Liver (tissue), 9 donors: Measurements from ENCODE around the gene LRRTM3. TPM values are rescaled to one million over a fixed set of nuclear protein-coding genes. Genes with fewer than 3 reads are reported as not detected.

Experiments
- DNase-seq: peaks from one replicate; pipeline ENCODE4 v3.0.0-alpha.2; 2017; ENCODE audit warnings: low spot score
- H3K27ac ChIP-seq, 2 donors: one replicate each; pipeline ENCODE4 v1.7.0; 2013; ENCODE audit warnings: inconsistent platforms in 2 of 2, low read length in 2 of 2, control low read depth in 1 of 2, low read depth in 1 of 2, mild to moderate bottlenecking in 1 of 2
- H3K27me3 ChIP-seq, 4 donors: one replicate each; pipeline versions ENCODE4 v1.6.1 to v1.7.0; 2013; ENCODE audit warnings: low read length in 3 of 4, inconsistent platforms in 1 of 4, mild to moderate bottlenecking in 1 of 4, moderate library complexity in 1 of 4; ENCODE audit not compliant: control insufficient read depth in 4 of 4, insufficient read depth in 4 of 4
- H3K36me3 ChIP-seq, 4 donors: one replicate each; pipeline versions ENCODE4 v1.6.1 to v1.7.0; 2013; ENCODE audit warnings: low read length in 3 of 4, mild to moderate bottlenecking in 3 of 4, low read depth in 1 of 4, moderate library complexity in 1 of 4; ENCODE audit not compliant: control insufficient read depth in 4 of 4, insufficient read depth in 3 of 4
- H3K4me1 ChIP-seq, 4 donors: one replicate each; pipeline versions ENCODE4 v1.6.1 to v1.7.0; 2013; ENCODE audit warnings: low read length in 3 of 4, mild to moderate bottlenecking in 3 of 4, moderate library complexity in 1 of 4; ENCODE audit not compliant: control insufficient read depth in 4 of 4, insufficient read depth in 4 of 4
- H3K4me3 ChIP-seq, 3 donors: one replicate each; pipeline versions ENCODE4 v1.6.1 to v1.7.0; 2013; ENCODE audit warnings: low read length in 3 of 3, control low read depth in 1 of 3, low read depth in 1 of 3, mild to moderate bottlenecking in 1 of 3
- H3K9ac ChIP-seq, 2 donors: one replicate each; pipeline ENCODE4 v1.7.0; 2013; ENCODE audit warnings: low read length in 2 of 2, mild to moderate bottlenecking in 2 of 2, moderate library complexity in 2 of 2, control low read depth in 1 of 2, low read depth in 1 of 2
- H3K9me3 ChIP-seq, 4 donors: one replicate each; pipeline versions ENCODE4 v1.6.1 to v1.7.0; 2013; ENCODE audit warnings: low read length in 3 of 4; ENCODE audit not compliant: control insufficient read depth in 4 of 4
- CTCF ChIP-seq: fragments of 150-350 bp; IDR thresholded peaks from 2 replicates; pipeline ENCODE4 v1.5.1; 2017; ENCODE audit warnings: improper control_type of control experiment, low read depth, low read length; ENCODE audit not compliant: missing input control
- EGR1 ChIP-seq, 2 donors: IDR thresholded peaks; 2 replicates each; pipeline ENCODE4 v1.6.1; 2016 to 2018; ENCODE audit warnings: antibody characterized with exemption in 2 of 2, low read depth in 2 of 2
- FOXA1 ChIP-seq: IDR thresholded peaks from 2 replicates; pipeline ENCODE4 v1.6.1; 2016; ENCODE audit warnings: antibody characterized with exemption
- FOXA2 ChIP-seq: IDR thresholded peaks from 2 replicates; pipeline ENCODE4 v1.6.1; 2016; ENCODE audit warnings: antibody characterized with exemption
- GABPA ChIP-seq, 2 donors: IDR thresholded peaks in 1 of 2; conservative IDR thresholded peaks in 1 of 2; 2 replicates each; pipeline ENCODE4 v1.6.1; 2016; ENCODE audit warnings: antibody characterized with exemption in 2 of 2, mild to moderate bottlenecking in 1 of 2, moderate library complexity in 1 of 2
- HNF4A ChIP-seq, 2 donors: conservative IDR thresholded peaks; 2 replicates each; pipeline ENCODE4 v1.6.1; 2016; ENCODE audit warnings: antibody characterized with exemption in 2 of 2, mild to moderate bottlenecking in 2 of 2
- HNF4G ChIP-seq: IDR thresholded peaks from 2 replicates; pipeline ENCODE4 v1.6.1; 2016; ENCODE audit warnings: antibody characterized with exemption
- JUND ChIP-seq, 2 donors: IDR thresholded peaks; 2 replicates each; pipeline ENCODE4 v1.6.1; 2016; ENCODE audit warnings: antibody characterized with exemption in 2 of 2
- MAX ChIP-seq: IDR thresholded peaks from 2 replicates; pipeline ENCODE4 v1.6.1; 2016; ENCODE audit warnings: antibody characterized with exemption
- NR2F2 ChIP-seq: IDR thresholded peaks from 2 replicates; pipeline ENCODE4 v1.6.1; 2016; ENCODE audit warnings: antibody characterized with exemption
- RAD21 ChIP-seq, 2 donors: IDR thresholded peaks; 2 replicates each; pipeline ENCODE4 v1.6.1; 2016; ENCODE audit warnings: antibody characterized with exemption in 2 of 2, mild to moderate bottlenecking in 2 of 2
- RXRA ChIP-seq, 2 donors: IDR thresholded peaks; 2 replicates each; pipeline ENCODE4 v1.6.1; 2017 to 2018; ENCODE audit warnings: antibody characterized with exemption in 2 of 2, mild to moderate bottlenecking in 1 of 2
- SP1 ChIP-seq: IDR thresholded peaks from 2 replicates; pipeline ENCODE4 v1.6.1; 2018; ENCODE audit warnings: antibody characterized with exemption, mild to moderate bottlenecking
- TAF1 ChIP-seq: conservative IDR thresholded peaks from 2 replicates; pipeline ENCODE4 v1.6.1; 2016; ENCODE audit warnings: antibody characterized with exemption, mild to moderate bottlenecking
- YY1 ChIP-seq: IDR thresholded peaks from 2 replicates; pipeline ENCODE4 v1.6.1; 2016; ENCODE audit warnings: antibody characterized with exemption, mild to moderate bottlenecking
- WGBS: extraction: QIAGEN DNeasy Blood & Tissue Kit; methylation state at CpG from one replicate; pipeline ENCODE4 v1.1.7; 2013; 5-methylcytosine and 5-hydroxymethylcytosine counted together
- polyA plus RNA-seq, 2 donors: library from polyadenylated mRNA; stranded (reverse) in 1 of 2; unstranded in 1 of 2; fragments of 200-250 nt in 1 of 2; fragments of >200 nt in 1 of 2; fragmentation: Nextera tagmentation in 1 of 2; extraction: Ambion mirVana in 1 of 2; gene quantifications; one replicate each; pipeline versions ENCODE4 v1.2.1 to v1.2.3, GENCODE V29; 2013 to 2015
- total RNA-seq, 2 donors: library from RNA; depleted of rRNA; stranded (reverse); fragments of >200 nt; gene quantifications; one replicate each; pipeline ENCODE4 v1.2.3, GENCODE V29; 2014
- TF ChIP-seq, protein P1 (sequence below): IDR thresholded peaks from 2 replicates; pipeline ENCODE4 v1.6.1; 2016; ENCODE audit warnings: antibody characterized with exemption
- TF ChIP-seq, protein P2 (sequence below): IDR thresholded peaks from 2 replicates; pipeline ENCODE4 v1.6.1; 2016; ENCODE audit warnings: antibody characterized with exemption, mild to moderate bottlenecking
- TF ChIP-seq, protein P3 (sequence below): IDR thresholded peaks from 2 replicates; pipeline ENCODE4 v1.6.1; 2016; ENCODE audit warnings: antibody characterized with exemption
- donor health status: healthy.
- donor health status: healthy.
- donor health status: healthy.
- donor health status: healthy.
- donor health status: healthy.

The LRRTM3 gene
- total and polyA plus RNA-seq, 4 donors = 0.67 TPM; not detected in 3

GRCh38 chr10:66916030-66916429, 9.8 kb upstream of the LRRTM3 start:
- no peaks in the 10 kb centered on the region for H3K4me1 ChIP-seq
- WGBS = 88% methylated on average over 2 of the region's 2 CpGs
- no peaks in the 10 kb centered on the region for H3K9me3 ChIP-seq
- no peak for DNase-seq
- no peak overlapping the region for H3K27ac ChIP-seq
- no peak overlapping the region for H3K9ac ChIP-seq
- no peak overlapping the region for H3K4me3 ChIP-seq
- no peak for TF ChIP-seq FOXA1
- no peak for TF ChIP-seq MAX
- TF ChIP-seq FOXA2 = no peak
- no peak for TF ChIP-seq TAF1
- TF ChIP-seq, protein P1, sequence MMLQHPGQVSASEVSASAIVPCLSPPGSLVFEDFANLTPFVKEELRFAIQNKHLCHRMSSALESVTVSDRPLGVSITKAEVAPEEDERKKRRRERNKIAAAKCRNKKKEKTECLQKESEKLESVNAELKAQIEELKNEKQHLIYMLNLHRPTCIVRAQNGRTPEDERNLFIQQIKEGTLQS = no peak
- TF ChIP-seq HNF4A (conservative IDR thresholded peaks at IDR 0.05) = no peak
- no peaks in the 10 kb centered on the region for H3K36me3 ChIP-seq
- H3K27me3 ChIP-seq = no peaks in the 10 kb centered on the region

DNA sequence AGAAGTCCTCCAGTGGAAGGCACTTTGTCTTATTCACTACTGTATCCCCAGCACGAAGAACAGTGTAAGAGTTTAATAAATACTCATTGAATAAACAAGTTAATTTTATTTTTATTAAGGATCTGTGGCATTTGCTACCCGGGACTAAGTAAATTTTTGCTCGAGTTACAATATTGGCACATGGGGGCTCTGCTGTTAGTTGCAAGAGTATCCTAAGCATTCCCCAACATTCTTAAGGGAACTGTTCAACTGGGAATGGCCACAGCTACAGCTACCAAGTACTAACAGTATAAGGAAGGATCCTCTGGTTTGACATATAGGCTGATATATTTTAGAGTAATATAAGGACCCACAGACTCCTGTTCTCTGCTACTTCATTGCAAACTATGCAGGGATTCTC, 8.7 kb upstream of the LRRTM3 start:
- H3K27me3 ChIP-seq = no peaks in the 10 kb centered on the region
- H3K9me3 ChIP-seq = no peaks in the 10 kb centered on the region
- WGBS = 63% methylated on average over 3 of the region's 3 CpGs
- H3K36me3 ChIP-seq = no peaks in the 10 kb centered on the region
- DNase-seq = no peak
- H3K4me3 ChIP-seq = no peak overlapping the region
- no peak overlapping the region for H3K9ac ChIP-seq
- H3K4me1 ChIP-seq = no peaks in the 10 kb centered on the region
- H3K27ac ChIP-seq = no peak overlapping the region
- TF ChIP-seq JUND (IDR thresholded peaks at IDR 0.05) (no peak), HNF4A (conservative IDR thresholded peaks at IDR 0.05) (no peak), SP1 (no peak), RAD21 (IDR thresholded peaks at IDR 0.05) (no peak), FOXA2 (no peak), FOXA1 (no peak), MAX (no peak), TAF1 (no peak), YY1 (no peak), EGR1 (IDR thresholded peaks at IDR 0.05; ENCODE audit: low read depth in 2 of 2) (no peak), CTCF (no peak), GABPA (IDR thresholded peaks at IDR 0.05 in 1 of 2, conservative IDR thresholded peaks at IDR 0.05 in 1 of 2) (no peak), NR2F2 (no peak), RXRA (IDR thresholded peaks at IDR 0.05) (no peak), HNF4G (no peak)
- TF ChIP-seq, protein P2, sequence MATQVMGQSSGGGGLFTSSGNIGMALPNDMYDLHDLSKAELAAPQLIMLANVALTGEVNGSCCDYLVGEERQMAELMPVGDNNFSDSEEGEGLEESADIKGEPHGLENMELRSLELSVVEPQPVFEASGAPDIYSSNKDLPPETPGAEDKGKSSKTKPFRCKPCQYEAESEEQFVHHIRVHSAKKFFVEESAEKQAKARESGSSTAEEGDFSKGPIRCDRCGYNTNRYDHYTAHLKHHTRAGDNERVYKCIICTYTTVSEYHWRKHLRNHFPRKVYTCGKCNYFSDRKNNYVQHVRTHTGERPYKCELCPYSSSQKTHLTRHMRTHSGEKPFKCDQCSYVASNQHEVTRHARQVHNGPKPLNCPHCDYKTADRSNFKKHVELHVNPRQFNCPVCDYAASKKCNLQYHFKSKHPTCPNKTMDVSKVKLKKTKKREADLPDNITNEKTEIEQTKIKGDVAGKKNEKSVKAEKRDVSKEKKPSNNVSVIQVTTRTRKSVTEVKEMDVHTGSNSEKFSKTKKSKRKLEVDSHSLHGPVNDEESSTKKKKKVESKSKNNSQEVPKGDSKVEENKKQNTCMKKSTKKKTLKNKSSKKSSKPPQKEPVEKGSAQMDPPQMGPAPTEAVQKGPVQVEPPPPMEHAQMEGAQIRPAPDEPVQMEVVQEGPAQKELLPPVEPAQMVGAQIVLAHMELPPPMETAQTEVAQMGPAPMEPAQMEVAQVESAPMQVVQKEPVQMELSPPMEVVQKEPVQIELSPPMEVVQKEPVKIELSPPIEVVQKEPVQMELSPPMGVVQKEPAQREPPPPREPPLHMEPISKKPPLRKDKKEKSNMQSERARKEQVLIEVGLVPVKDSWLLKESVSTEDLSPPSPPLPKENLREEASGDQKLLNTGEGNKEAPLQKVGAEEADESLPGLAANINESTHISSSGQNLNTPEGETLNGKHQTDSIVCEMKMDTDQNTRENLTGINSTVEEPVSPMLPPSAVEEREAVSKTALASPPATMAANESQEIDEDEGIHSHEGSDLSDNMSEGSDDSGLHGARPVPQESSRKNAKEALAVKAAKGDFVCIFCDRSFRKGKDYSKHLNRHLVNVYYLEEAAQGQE = no peak
- TF ChIP-seq, protein P1 = no peak
- TF ChIP-seq, protein P3, sequence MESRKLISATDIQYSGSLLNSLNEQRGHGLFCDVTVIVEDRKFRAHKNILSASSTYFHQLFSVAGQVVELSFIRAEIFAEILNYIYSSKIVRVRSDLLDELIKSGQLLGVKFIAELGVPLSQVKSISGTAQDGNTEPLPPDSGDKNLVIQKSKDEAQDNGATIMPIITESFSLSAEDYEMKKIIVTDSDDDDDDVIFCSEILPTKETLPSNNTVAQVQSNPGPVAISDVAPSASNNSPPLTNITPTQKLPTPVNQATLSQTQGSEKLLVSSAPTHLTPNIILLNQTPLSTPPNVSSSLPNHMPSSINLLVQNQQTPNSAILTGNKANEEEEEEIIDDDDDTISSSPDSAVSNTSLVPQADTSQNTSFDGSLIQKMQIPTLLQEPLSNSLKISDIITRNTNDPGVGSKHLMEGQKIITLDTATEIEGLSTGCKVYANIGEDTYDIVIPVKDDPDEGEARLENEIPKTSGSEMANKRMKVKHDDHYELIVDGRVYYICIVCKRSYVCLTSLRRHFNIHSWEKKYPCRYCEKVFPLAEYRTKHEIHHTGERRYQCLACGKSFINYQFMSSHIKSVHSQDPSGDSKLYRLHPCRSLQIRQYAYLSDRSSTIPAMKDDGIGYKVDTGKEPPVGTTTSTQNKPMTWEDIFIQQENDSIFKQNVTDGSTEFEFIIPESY = no peak
